GM19324 (cell line): ENCODE measurements around the gene HERC2.
"Not testable (repeated sequence)": the region's sequence is repeated elsewhere in the genome, so short reads cannot be mapped to it uniquely, and the experiment has no call there.

Experiments
- ATAC-seq: cut with Tn5 transposase; IDR thresholded peaks from one replicate; pipeline ENCODE4 v1.9.1; 2021; ENCODE audit warnings: mild to moderate bottlenecking, moderate library complexity; ENCODE audit not compliant: unreplicated experiment, low FRiP score

The HERC2 gene

DNA sequence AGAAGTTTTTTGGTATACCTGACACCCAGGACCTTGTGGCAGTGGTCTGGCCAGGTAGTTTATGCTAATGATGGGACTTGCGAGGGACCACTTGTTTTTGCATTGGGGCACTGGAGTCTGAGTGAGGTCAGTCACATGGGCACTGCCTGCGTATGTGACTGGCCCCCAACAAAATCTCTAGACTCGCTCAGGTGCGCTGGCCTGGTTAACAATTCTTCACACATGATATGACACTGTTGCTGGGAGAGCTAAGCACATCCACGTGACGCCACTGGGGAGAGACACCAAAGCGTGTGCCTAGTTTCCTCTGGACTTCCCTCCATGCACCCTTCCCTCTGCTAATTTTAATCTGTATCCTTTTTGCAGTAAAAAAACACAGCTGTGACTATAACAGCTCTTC is 90.6 kb downstream of the HERC2 start:
- not testable (repeated sequence) for ATAC-seq

DNA sequence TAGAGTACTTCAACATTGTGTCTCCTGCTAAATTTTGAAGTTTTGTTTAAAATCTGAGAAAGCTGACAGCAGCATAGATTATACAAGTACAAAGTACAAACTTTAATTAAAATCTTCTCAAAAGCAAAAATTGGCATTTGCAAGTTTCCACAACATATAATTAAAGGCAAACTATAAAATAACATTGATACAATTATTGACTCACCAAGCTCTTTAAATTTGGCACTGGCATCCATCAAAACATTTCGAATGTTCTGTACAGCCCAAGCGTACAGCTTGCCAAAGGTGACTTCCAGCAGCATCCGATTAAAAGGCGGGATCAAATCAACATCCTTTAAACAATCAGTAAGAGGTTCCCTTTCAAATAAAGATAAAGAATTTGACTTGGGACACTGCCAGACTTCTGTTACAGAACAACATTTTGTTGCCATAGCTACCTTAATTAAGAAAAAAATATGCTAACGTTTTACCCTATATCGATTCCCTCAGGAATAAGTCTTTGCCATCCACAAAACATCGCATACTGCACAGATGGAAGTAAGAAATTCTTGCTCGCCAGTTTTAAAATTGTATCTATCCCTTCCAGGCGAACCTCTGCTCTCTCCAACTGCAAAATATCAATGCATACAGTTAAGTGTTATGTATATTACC is 92.9 kb downstream of the HERC2 start:
- ATAC-seq: not testable (repeated sequence)

- ATAC-seq: no peak
These were observed 93.9 kb downstream of the HERC2 start for GRCh38 chr15:28228096-28228495.

- ATAC-seq: not testable (repeated sequence)
These were observed 94.7 kb downstream of the HERC2 start for GRCh38 chr15:28227303-28227702.

DNA sequence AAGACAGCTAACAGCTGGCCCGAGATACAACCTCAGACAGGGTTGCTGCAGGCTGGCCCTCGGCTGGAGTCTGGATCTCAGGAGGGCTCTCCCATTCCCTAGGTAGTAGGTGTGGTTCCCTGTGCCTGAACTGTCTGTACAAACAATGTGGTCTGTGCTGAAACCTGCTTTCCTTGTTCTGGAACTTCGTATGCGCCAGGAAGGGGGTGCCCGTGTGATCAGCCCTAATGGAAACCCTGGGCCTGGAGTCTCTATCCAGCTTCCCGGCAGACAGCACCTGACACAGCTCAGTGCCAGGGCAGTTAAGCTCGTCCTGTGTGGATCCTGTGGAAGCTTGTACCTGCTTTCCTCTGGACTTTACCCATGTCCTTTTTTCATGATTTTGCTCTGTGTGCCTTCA is 99.4 kb downstream of the HERC2 start:
- not testable (repeated sequence) for ATAC-seq

DNA sequence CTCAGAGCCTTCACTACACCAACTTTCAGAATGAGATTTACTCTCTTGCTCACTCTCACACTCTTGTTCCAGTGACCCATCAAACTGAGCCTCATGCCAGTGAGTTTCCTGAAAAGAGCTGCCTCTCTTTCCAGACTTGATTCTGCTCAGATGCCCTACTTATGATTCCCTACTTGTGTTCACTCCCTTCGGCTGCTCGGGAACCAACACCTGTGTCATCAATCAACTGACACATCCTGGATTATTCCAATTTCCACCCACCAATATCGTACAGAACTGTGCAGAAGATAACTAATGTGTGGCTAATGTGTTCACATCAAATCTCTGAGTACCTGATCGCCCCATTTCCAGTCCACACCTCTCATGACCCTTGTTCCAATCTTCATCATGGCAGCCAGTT is 100.3 kb downstream of the HERC2 start:
- ATAC-seq: not testable (repeated sequence)

DNA sequence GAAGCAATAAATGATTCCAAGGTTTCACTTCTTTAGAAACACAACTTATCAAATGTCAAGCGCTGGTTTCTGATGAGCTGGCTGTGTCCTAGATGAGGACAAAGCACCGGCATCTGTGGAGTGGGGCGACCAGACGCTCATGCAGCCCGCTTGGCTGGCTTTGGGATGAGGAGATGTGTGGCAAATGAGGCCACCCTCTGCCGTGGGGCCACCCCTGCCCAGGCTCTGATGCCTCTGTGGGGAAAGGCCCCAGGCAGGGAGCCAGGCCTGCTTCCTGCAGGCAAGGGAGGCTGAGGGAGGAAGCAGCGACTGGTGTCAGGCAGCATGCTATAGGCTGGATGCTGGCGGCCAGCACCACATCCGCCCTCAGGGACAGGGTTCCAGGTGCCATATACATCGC is 102.9 kb downstream of the HERC2 start:
- ATAC-seq: no peak

GRCh38 chr15:28216946-28217546 is 104.9 kb downstream of the HERC2 start:
- not testable (repeated sequence) for ATAC-seq

DNA sequence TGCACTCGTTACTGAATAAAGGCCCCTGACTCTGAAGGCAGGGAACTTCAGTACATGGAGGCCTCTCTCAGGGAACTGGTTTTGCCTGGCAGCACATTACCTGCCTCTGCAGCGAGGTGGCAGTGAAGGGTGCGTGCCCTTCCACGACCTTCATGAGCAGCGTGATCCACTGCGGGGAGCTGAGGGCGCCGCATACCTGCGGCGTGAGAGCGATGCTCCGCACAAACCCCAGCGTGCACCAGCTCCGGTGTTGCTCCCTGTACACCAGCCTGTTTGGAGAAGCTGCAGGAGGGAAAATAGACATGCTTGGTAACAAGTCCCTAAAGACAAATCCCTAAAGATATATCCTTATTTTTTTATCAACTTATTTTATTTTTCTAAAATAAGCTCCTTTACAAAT is 106.5 kb downstream of the HERC2 start:
- not testable (repeated sequence) for ATAC-seq

- not testable (repeated sequence) for ATAC-seq
These were observed 107.8 kb downstream of the HERC2 start for GRCh38 chr15:28214006-28214790.

DNA sequence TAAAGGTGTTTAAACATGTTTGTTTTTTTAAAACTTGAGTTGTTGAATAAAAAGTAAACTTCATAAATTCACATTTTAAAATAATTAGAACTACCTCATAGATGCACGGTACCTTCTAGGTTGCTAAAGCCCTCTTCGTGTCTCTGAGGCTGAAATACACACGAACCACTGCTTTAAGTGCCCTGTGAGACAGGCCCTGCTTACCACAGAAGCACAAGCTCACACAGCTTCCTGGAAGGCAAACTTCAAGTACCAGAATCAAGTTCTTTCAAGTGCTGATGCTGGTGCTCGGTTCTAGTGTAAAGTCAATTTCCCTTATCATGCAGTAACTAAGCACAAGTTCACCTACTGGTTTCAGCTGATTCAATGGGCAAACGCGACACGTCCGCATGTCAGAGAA is 108.6 kb downstream of the HERC2 start:
- ATAC-seq: not testable (repeated sequence)

GRCh38 chr15:28208583-28208982 is 113.4 kb downstream of the HERC2 start:
- ATAC-seq: no peak

DNA sequence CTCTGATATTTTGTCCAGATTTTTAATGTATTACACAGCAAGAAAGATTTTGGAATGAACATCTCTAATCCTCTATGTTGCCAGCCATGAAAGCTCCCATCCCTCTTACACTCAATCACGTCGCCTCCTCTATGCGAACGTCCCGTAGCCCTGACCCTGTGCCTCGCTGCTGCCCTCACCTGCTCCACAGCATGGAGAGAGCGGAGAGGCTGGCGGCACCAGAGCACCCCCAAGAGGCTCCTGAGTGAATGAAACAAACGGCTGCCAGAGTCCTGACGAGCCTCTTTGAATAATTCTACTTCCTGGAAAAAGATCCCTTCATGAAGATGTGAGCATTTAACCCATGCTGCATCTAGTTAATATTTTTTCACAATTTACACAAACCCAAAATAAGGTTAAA is 116.3 kb downstream of the HERC2 start:
- ATAC-seq: not testable (repeated sequence)

DNA sequence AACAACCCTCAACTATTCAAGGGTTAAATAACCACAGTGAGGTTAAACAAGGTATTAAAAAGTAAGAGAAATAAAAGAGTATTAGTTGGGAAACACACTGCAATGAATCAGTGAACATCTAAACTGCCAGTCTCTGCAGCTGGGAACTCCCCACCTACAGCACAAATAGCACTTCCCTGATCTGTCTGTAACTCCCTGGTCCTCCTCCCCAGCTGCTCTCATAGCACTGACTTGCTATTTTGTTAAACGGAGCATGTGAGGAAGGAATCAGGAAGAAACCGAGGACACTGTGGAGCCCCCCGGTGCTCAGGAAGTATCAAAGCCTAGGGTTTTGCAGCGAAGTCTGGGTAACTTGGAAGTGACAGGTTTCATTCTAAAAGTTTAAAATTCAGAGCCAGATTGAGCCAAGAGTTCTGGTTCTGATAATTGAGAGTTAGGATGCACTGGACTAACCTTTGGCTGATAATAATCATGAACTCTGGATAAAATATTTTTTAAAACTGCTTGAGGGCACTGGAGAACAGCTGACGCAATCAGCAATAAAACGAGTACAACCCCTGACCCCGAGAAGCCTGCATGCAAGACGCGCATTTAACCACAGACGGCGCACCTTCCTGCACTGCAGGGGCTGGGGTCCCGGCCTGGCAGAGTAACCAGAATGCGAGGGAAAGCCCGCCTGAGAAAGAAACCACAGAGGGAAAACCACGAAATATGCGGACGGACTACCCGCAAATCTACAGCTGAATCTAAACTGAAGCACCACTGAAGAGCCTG is 118.7 kb downstream of the HERC2 start:
- ATAC-seq: not testable (repeated sequence)

- not testable (repeated sequence) for ATAC-seq
These were observed 119.9 kb downstream of the HERC2 start for GRCh38 chr15:28202124-28202523.

- ATAC-seq: not testable (repeated sequence)
These were observed 123.8 kb downstream of the HERC2 start for GRCh38 chr15:28198215-28198614.

GRCh38 chr15:28197694-28198093 is 124.3 kb downstream of the HERC2 start:
- not testable (repeated sequence) for ATAC-seq

DNA sequence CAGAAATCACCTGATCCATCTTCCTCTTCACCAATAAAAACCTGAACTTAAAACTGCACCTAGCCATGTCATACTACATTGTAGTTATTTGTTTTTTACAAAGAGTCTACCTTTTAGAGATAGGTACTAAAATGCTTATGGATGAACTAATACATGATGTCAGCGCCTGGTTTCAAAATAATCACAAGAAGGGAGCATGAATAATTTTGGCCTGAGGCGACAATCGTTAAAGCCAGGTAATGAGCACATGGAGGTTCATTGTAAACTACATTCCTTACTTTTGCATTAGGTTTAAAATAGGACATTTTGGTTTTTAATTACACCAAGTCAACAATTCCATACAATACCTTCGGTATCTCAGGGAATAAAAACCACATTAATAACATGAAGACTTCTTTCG is 125.4 kb downstream of the HERC2 start:
- ATAC-seq: not testable (repeated sequence)

GRCh38 chr15:28192772-28193171 is 129.2 kb downstream of the HERC2 start:
- ATAC-seq: no peak

DNA sequence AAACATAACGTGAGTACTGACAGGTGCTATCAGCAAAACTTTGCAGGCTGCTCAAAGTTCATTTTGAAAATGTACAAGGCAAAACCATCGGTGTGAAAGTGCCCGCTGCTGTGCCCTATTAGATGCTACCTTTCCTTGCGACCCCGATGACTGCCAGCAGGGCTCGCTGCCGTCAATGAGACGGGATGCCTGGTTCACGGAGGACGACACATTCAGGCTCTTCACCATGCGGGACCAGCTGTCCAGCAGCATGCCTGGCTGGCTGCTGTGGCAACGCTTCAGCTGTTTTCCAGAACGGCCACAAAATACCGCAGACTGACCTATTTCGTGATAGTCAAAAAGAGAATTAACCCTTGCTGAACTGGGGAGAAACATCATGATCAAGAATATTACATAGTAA is 130.1 kb downstream of the HERC2 start:
- ATAC-seq: no peak
